GM12874 (cell line): ENCODE measurements around the gene ATXN7L1.

ENCODE experiments used
- CTCF ChIP-seq: IDR thresholded peaks from 2 replicates; pipeline ENCODE4 v1.5.1; 2011; ENCODE audit warnings: low read depth, mild to moderate bottlenecking, control low read depth, low read length, moderate library complexity; ENCODE audit not compliant: insufficient read depth

Gene ATXN7L1

GRCh38 chr7:105876091-105876963 is at the start of gene ATXN7L1:
ATXN7L1 (minus strand) TSS chr7:105876599; CDS start chr7:105876558, 41 bp downstream.
- TF ChIP-seq CTCF = peak; percentile 67

- TF ChIP-seq CTCF = no peak
Measured at GRCh38 chr7:105926131-105926530, 49.7 kb upstream of the ATXN7L1 start.

DNA sequence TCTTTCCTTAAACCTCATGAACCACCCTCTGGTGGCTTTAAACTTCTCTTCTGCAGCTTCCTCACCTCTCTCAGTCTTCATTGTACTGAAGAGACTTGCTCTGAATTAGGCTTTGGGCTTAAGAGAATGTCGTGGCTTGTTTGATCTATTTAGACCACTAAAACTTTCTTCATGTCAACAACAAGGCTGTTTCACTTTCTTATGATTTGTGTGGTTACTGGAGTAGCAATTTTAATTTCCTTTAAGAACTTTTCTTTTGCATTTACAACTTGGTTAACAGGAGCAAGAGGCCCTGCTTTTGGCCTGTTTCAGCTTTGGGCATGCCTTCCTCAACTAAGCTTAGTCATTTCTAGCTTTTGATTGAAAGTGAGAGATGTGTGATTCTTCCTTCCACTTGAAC is 48.5 kb upstream of the ATXN7L1 start:
- TF ChIP-seq CTCF = no peak

DNA sequence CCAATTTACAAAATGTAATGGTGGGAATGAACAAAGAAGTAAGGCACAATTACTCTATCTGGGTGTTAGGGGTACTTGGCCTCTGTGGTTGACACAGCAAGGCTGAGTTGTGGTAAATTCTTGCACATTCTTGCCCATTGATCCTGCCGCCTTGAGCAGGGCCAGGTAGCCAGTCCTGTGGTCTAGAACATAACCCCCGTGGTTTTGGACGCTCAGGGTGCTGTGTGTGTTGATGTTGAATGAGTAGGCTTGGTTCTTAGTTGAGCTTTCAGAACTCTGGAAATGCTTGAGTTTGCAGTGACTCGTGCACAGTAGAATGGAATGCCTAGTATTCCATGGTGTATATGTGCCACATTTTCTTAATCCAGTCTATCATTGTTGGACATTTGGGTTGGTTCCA is 44.4 kb upstream of the ATXN7L1 start:
- no peak for TF ChIP-seq CTCF

GRCh38 chr7:105917659-105918058 is 41.3 kb upstream of the ATXN7L1 start:
- no peak for TF ChIP-seq CTCF

GRCh38 chr7:105916603-105917002 is 40.2 kb upstream of the ATXN7L1 start:
- TF ChIP-seq CTCF = no peak

DNA sequence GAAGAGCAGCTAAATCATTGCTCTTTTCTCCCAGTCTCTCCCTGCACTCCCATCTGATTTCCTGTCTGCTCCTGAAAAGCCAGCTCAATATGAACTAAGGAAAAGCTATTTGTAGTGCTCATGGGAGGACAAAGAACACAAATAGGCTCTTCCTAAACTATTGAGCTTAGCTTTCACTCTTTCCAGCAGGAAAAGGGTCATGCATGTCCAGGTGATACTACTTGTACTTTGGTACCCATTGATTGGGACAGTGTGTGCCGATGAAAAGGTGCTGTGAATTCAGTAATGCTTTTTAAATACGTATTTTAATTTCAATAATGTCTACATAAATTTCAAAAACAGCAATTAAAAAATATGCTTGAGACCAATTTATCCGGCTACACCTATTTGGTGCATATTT is 37.5 kb upstream of the ATXN7L1 start:
- TF ChIP-seq CTCF = no peak
